Non-pigmented ciliary epithelial cell (primary cell): ENCODE results near the gene ARHGDIA.

ENCODE experiments used
- DNase-seq: peaks from one replicate; pipeline ENCODE4 v3.0.0-alpha.2; 2010; ENCODE audit warnings: low read depth

Gene ARHGDIA

DNA sequence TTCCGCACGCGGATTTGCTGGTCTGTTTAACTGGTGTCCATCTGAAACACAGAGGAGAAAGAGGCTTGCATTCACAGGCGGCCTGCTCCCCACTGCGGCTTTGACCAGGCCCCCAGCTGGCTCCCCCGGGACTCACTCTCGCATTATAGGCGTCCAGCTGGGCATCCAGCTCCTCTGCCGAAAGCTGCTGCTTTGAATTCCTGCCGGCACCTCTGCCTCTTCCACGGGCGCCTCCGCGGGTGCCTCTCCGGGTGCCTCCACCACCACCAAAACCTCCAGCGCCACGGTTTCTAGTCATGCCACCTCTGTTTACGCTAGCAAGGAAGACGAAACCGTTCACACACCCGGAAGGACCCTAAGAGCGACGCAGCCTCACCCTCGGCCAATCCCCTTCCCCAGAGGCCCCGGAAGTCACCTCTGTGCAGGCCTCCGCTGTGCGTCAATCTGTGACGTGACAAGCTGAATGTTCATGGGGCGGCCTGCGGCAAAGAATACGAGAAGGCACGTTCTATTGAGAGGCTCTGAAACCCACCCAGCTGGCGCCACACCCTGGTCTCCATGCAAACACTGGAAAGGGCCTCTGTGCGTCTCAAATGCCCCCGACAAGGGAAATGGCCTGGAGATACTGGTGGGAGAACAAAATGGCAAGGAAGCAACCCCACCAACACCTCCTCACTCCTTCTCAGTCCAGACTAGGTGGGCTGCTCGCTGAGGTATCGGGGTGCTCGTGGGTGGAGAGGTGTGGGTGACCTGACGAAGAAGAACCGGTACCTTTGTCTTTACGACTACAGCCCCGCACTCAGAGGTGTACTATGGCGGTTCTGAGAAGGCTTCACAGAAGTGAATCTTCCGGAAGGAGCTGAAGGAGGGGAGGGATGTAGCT is 17.2 kb upstream of the ARHGDIA start:
- no peak for DNase-seq

DNA sequence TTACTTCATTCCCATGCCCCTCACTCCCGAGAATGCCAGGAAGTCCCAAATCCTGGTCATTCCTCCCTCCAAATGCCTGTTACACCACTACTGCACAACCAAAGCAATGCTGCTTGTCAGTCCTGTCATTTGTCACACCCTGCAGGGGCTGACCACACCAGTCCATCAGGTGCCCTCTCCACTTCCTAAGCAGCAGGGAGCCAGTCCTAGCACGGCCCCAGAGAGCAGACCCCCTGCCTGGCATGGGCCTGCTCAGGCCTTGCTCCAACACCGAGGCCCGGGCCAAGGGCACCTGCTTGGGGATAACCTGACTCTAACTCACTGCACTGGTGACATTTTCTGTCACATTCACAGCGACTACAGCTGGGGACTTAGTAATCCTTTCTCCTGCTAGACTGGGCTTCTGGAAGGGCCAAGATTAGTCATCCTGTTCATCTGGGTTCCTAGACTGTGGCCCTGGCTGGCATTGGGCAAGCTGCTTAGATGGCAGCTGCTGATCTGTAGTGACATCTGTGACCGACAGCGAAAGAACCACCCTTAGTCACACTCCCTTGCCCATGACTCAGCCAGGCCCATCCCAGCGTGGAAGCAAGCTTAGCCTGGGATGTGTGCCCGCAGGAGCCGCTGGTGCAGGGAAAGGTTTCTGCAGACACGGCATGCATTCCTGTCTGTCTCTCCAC is 14.9 kb upstream of the ARHGDIA start:
- no peak for DNase-seq

DNA sequence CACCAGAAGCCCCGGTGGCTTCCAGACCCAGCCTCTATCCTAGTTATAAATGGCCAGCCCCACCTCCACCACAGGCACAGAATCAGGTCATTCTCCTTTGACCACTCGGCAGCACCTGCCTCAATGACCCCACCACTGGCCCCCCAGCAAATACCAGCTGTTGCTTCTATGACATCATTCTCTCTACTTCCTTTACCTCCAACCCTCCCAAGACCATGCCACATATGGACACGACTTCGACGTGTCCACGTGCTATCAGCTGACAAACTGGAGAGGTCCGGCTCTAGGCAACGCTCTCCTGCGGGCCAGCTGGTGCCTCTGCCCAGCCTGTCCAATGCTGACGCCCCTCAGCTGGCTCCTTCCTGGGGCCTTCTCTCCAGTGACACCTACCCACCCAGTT is 14.3 kb upstream of the ARHGDIA start:
- no peak for DNase-seq

DNA sequence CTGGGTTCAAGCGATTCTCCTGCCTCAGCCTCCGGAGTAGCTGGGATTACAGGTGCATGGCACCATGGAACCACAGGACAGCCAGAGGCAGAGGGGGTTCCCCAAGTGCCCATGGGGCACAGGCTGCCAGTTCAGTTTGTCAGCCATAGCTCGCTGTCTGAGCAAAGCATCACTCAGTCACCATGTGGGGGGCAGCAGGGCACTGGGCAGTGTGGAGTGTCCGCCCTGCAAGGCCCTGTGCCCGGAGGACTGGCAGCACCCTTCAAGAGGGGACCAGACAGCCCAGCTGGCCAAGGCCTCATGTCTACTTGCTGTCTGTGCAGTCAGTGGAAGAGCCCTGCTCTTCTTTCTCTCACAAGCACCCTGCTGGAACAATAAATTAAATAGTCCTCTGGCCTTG is 13.8 kb upstream of the ARHGDIA start:
- no peak for DNase-seq

DNA sequence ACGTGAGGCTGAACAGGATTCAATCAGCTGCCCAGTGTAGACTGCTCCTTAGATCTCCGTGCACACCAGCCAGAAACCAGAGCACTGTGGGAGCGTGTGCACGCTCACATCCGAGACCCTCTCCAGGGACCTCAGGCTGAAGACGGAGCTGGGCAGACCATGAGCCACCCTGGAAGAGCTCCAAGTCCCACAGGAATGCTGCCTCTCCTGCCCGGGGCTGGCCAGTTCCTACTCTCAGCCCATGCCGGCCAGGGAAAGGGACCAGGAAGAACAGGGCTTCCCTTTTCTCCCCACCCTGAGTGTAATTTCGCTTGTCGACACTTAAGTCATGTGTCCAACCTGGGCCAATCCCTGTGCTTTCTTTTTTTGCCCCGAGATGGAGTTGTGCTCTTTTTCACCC is 13.4 kb upstream of the ARHGDIA start:
- DNase-seq: no peak

DNA sequence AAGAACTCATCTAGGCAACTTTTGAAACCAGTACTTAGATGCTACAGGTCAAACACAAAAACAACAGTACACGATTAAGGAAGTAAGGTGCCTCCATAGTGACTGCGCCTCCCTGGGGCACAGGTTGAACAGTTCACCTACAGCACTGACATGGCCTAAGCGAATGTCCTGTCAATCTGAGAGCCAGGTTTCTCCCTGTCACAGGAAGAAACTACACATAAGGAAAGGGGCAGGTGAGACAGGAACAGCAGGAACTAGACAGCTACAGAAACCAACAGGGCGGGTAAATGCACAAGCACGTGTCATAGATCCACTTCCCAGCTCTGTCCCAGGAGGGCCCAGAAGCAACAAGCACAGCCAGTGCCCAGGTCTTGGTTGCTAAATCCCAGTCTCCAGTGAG is 8.0 kb upstream of the ARHGDIA start:
- DNase-seq: no peak

DNA sequence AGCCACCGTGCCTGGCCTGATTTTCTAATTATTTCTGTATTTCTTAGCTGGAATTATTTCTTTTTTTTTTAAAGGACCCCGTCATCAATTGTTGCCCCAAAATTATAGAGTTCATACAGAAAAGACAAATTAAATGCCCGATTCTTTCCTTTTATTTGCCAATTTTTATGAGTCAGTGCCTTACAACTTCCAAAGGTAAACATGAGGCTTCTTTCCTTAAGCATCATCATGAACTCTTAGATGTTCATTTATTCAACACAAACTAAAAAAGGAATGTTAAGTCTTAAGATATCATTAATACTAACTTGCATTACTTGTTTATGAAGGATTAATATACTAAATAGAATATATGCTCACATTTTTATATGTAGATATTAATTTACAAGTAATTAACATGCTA is 7.2 kb upstream of the ARHGDIA start:
- DNase-seq: no peak

DNA sequence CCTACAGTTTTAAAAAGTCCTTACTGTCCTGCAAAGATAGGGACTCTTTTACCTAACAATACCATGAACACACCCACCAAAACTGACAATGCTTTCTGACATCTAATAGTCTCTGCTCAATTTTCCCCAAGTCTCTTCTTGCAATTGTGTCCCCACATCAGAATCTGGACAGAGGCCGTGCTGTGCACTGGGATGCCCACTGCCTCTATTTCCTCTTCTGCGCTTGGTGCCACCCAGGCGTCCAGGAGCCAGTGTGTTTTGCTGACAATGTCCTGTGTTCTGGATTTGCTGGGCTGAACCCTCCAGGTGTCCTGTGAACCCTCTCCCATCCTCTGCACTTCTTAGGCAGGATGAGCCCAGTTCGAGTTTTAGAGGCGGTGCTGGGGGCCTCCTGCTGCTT is 6.4 kb upstream of the ARHGDIA start:
- DNase-seq: no peak

DNA sequence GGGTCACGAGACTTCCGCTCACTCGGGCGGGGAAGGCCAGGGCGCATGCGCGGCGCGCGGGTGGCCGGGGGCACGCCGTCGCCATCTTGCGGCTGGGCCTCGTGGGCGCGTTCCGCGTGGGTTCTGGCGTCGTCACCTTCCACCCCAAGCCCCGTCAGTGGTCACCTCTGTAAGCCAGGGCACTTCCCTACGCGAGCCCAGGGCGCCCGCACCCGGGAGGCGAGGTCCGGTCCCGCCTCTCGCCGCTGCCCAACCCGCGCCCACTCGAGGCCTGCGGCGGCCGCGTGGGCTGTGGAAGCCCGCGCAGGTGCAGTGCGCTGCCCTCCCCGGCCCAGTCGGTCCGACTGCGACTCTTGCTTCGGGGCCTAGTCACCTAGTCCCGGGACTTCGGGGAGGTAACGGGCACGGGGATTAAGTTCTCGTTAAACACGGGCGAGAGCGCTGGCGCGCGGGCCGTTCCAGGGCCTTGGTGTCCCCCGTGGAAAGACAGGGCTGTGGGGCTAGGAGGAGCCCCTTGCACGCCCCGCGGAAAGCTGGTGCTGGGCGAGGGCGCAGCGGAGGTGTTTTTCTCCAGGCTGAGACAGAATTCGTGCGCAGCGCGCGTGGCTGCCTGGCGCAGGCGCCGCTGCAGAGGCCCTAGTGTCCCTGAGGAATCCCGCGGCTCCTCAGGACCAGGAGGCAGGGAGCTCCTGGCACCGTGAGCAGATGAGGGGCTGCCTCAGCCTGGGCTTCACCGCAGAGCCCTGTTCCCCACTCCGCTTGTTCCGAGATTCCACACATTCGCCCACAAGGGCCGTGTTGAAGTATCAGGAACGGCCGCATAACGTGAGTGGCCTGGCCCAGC is 472 bp upstream of the ARHGDIA start:
- DNase-seq: no peak

DNA sequence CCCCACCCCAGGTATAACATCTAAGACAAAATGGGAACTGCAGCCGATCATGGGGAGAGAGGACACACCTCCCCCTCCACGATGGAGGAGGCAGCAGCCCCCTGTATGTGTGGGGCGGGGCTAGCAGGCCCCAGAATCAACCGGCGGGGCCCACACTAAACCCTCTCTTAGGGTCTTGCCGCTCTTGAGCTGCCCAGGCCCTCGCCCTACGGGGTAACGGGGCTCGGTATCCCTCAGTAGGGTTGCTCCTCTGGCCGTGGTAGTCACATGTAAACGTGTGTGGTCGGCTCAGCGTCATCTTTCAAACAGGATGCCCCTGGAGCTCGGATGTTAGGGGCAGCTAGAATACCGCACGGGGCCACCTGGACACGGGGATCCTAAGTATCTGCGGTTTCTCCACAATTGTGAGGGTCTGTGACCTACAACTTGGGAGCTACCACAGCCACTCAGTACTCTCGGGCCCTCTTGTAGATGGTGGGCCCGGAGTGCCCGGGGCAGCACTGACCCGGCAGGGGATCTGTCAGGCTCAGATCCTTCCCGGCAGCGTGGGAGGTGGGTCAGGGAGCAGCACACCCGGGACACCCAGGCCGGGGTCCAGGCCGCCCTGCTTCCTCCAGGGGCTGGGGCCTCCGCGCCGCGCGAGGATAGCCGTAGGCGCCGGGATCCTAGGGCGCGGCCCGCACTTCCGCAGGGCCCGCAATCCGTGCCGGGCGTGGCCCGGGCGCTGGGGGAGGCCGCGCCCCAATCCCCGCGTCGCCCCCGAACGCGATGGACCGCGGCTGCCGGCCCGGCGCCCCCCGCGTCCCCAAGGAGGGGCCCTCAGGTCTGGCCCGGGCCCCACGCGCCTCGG is 781 bp downstream of the ARHGDIA start:
- no peak for DNase-seq

DNA sequence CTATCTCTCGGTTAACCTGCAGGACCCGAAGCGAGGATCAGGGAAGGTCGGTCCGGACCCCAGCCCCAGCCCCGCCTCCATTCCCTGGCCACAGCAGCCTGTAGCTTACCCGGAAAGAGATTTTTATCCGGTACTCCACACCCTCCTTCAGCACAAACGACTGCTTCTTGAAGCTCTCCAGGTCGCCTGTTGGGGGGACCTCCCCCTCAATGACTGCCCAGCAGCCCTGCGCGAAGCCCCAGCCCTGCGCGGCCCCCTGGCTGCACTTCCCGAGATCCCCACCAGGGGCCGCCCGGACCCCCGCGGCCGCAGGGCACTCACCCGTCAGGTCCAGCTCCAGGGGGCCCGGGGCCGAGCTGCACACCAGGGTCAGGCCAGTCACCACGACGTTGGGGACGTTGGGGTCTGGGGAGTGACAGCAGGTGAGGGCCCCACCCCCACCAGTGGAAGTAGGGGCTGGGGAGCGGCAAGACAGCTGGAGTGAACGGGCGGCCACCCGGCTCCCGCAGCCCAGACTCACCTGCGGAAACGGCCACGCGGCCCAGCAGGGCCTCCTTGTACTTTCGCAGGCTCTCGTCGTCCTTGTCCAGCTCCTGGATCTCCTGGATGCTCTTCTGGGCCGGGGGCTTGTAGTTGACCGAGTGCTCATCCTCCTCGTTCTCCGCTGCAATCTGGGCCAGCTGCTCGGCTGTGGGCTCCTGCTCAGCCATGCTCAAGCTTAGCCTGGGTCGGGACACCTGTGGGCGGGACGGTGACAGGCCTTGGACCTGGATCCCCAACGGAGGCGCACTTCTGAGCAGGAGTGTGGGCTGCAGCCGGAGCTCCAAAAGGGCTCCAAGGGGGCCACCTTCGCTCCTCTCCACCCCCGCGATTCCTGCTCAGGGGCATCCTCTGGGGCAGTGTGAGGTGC is 1.7 kb downstream of the ARHGDIA start:
- no peak for DNase-seq

DNA sequence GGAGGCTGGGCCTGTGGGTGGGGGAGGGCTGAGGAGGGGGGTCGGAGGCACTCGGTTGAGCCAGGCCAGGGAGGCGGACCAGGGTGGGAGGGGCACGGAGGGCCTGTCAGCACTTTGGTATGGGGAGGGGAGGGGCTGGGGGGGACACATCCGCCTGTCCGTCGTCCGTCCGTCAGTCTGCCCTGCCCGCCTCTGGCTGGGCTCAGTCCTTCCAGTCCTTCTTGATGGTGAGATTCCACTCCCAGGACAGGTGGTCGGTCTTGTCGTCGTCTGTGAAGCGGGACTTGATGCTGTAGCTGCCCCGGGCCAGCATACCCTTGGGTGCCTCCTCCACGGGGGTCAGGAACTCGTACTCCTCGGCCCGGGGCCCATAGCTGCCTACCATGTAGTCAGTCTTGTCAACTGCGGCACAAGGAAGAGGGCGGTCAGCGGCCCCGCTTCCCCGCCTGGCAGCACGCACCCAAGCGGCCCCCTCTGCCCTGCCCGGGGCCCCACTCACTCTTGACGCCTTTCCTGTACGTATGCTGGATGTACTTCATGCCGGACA is 2.4 kb downstream of the ARHGDIA start:
- no peak for DNase-seq

DNA sequence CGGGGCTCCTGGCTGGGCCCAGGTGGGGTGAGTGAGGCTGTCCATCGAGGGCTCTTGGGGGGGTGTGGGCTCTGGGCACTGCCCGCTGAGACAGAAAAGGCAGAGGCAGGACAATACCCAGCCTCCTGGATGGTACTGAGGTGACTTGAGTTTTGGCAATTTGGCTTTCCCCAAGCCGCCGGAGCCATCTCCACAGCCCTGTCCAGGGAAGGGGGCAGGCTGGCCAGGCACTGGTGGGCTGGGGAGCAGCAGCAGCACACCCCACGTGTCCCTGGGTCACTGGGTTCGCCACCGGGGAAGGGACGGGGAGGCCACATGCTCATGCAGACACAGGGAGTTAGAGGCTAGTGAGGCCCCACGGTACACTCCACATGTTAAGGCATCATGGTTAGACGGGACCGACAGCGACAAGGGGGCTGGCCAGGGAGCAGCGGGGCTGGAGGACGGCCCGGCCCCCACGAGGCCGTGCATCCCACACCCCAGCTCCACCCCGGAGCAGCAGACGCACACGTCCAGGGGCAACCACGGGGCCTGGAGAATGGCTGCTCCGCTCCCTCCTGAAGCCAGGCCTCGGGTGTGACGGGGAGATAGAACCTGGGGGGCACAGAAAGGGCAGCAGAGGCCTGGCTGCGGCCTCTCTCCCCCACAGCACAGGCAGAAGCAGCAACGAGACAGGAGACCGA is 3.0 kb downstream of the ARHGDIA start:
- no peak for DNase-seq

DNA sequence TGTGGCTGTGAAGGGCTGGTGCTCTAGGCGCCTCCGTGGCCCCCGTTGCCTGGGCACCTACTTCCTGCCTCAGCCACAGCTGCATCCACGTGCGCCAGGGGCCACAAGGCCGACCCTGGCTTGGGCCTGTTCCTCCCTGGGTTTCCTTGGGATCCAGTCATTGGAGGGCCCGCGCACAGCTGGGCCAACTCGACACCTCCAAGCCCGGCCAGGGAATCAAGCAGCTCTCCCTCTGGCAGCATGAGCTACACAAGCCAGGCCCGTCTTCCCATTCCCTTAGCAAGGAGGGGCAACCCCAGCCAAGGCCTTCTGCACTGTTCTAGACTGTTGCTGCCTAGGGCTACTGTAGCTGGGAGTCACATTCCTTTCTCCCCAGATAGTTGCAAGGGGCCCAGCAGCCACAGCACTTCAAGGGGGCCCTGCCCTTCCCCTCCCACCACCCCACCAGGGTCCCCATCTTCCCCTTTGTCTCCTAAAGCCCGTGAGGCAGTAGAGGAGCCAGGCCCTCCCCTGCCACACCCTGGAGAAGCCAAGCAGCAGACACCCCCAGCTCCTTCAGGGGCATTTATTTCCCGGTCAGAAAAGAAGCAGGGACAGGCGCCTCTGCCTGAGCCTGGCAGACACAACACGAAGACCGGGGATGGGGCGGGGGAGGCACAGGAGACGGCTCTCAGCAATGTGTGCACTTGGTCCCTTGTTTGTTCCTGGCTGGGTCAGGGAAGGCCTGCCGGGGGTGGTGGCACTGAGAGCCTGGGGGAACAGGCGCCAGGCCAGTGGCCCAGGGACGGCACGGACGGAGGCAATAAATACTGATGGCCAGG is 3.8 kb downstream of the ARHGDIA start:
- DNase-seq: no peak

DNA sequence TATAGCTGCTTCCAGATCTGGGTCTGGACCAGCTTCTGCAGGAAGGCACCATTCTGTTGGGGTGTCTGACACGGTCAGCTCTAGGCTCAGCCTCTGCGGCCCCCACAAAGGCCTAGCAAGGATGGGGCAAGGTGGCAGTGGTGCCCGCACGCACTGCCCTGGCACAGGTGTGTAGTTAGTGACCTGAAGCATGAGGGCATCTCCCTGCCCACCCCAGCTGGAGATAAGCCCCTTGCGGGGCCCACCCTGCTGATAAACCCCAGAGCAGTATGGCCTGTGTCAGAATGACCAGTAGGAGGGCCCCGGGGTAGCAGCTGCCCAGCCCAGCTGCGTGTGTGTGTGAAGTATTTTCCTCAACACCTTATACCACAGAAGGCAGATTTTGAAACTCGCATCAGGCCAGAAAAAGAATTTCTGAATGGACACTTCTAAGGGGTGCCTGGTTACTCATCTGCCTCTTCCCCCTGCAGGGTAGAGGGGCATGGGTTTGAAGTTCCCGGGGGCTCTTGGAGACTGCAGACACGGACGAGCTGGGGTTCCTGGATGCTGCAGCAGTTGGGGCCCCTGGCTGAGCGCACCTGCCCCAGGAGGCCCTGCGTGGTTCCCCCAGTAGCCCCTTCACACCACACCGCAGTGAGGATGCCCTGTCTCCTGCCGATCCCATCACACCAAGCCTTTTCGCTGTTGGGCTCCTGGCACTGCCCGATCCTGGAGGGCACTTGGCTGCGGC is 4.5 kb downstream of the ARHGDIA start:
- no peak for DNase-seq

DNA sequence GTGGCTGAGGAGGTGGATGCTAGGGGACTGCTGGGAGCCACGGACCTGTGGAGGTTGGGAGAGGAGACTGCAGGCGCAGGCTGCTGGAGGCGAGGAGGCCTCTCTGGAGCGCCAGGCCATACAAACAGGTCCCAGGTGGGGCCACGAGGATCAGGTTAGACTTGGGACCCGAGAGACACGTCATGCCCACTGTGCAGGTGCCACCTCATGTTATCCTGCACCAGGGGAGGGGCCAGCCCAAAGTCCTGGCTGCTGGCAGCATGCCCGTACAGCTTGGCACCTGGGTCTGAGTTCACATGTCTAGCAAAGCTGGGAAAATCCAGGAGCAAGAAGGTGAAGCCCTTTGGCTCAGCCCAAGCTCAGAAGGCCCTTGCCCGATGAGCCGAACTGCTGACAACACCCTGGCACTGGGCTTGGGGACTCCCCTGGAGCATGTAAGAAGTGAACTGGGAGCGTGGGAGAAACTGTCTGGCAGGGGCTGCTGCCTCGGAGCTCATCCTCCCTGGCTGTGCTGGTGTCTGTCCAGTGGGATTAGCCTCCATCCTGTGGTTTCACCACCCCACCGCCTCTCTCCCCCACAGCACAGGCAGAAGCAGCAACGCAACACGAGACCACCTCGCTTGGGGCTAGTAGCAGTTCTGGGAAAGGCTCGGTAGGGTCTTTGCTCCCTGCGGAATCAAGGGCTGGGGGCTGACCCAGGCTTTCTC is 5.3 kb downstream of the ARHGDIA start:
- DNase-seq: no peak

DNA sequence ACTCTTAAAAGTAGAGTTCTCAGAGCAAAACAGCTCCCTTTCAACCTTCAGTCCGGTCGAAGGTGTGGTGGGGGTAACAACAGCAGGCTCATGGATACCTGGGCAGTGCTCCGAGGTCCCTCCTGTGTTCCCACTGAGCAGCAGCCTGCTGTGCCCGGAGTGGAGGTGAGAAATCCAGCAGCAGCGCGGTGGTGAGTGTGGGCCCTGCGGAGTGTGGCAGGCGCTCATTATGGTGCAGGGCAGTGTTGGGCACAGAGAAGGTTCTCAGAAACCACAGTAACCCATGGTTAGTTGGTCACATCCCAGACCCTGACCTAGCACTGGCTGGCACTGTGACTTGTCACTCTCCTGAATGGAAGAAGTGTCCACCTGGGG is 5.8 kb downstream of the ARHGDIA start:
- DNase-seq: no peak
